Smooth muscle cell (in vitro differentiated cells): ENCODE results near the gene PAQR5. TPM values are rescaled to one million over a fixed set of nuclear protein-coding genes. Genes with fewer than 3 reads are reported as not detected.

Experiments used
- DNase-seq: peaks from one replicate; lab custom pipeline; 2025; ENCODE audit not compliant: unreplicated experiment; lab: John Stamatoyannopoulos, UW
- H2AFZ ChIP-seq: fragments of 200-600 bp; sonication (generic); 2 replicates; pipeline ENCODE4 v1.6.0; 2016; ENCODE audit warnings: antibody characterized with exemption, low read depth, mild to moderate bottlenecking
- H3F3A ChIP-seq: fragments of 200-600 bp; sonication (generic); 2 replicates; pipeline ENCODE4 v1.6.0; 2017; ENCODE audit warnings: antibody characterized with exemption, low read depth
- H3K27ac ChIP-seq: fragments of 200-600 bp; sonication (generic); 2 replicates; pipeline ENCODE4 v1.5.1; 2016; ENCODE audit warnings: low read depth, mild to moderate bottlenecking
- H3K27me3 ChIP-seq: fragments of 200-600 bp; sonication (generic); 2 replicates; pipeline ENCODE4 v1.6.1; 2016; ENCODE audit warnings: low read depth, mild to moderate bottlenecking
- H3K36me3 ChIP-seq: fragments of 200-600 bp; sonication (generic); 2 replicates; pipeline ENCODE4 v1.5.1; 2016; ENCODE audit warnings: low read depth
- H3K4me1 ChIP-seq: fragments of 200-600 bp; sonication (generic); 2 replicates; pipeline ENCODE4 v1.5.1; 2016; ENCODE audit warnings: low read depth
- H3K4me2 ChIP-seq: fragments of 200-600 bp; sonication (generic); 2 replicates; pipeline ENCODE4 v1.6.0; 2016; ENCODE audit warnings: mild to moderate bottlenecking
- H3K4me3 ChIP-seq: fragments of 200-600 bp; sonication (generic); 2 replicates; pipeline ENCODE4 v1.5.1; 2016; ENCODE audit warnings: mild to moderate bottlenecking
- H3K79me2 ChIP-seq: fragments of 200-600 bp; sonication (generic); 2 replicates; pipeline ENCODE4 v1.6.0; 2016; ENCODE audit warnings: low read depth, mild to moderate bottlenecking
- H3K9ac ChIP-seq: fragments of 200-600 bp; sonication (generic); 2 replicates; pipeline ENCODE4 v1.6.0; 2016; ENCODE audit warnings: low read depth
- H3K9me3 ChIP-seq: fragments of 200-600 bp; sonication (generic); replicated peaks from 2 replicates; pipeline ENCODE4 v1.5.1; 2016; ENCODE audit warnings: low read depth
- H4K20me1 ChIP-seq: fragments of 200-600 bp; sonication (generic); 2 replicates; pipeline ENCODE4 v1.6.0; 2016; ENCODE audit warnings: low read depth
- CTCF ChIP-seq: fragments of 200-600 bp; sonication (generic); IDR thresholded peaks from 2 replicates; pipeline ENCODE4 v1.5.1; 2017; ENCODE audit warnings: borderline replicate concordance, mild to moderate bottlenecking, antibody characterized with exemption; ENCODE audit not compliant: insufficient read depth, poor library complexity, severe bottlenecking
- WGBS: methylation state at CpG from one replicate; pipeline ENCODE4 v1.1.7; 2016; ENCODE audit warnings: low lambda C conversion rate; 5-methylcytosine and 5-hydroxymethylcytosine counted together
- polyA plus RNA-seq: library from polyadenylated mRNA; unstranded; fragments of >200 nt; fragmentation: Nextera tagmentation; extraction: Ambion mirVana; gene quantifications from 2 replicates; pipeline ENCODE4 v1.2.1, GENCODE V29; 2016
- total RNA-seq: library from RNA; depleted of rRNA; stranded (reverse); fragments of >200 nt; gene quantifications from 2 replicates; pipeline ENCODE4 v1.2.3, GENCODE V29; 2014

PAQR5 gene
- total and polyA plus RNA-seq, 2 experiments from 2014 or later, result 1.5 to 1.6 TPM

GRCh38 chr15:69315402-69316110 is 16.8 kb downstream of the PAQR5 start:
- TF ChIP-seq CTCF, result no peak
- 93% methylated on average over 9 of the region's 9 CpGs for WGBS
- no peak overlapping the region for H2AFZ ChIP-seq

GRCh38 chr15:69316291-69316690 is 17.6 kb downstream of the PAQR5 start:
- no peak for DNase-seq
- H3K4me1 ChIP-seq, result no peaks in the 10 kb centered on the region
- H3K4me3 ChIP-seq, result no peak overlapping the region
- no peak overlapping the region for H3K4me2 ChIP-seq
- no peaks in the 10 kb centered on the region for H3K36me3 ChIP-seq
- no peak for TF ChIP-seq CTCF
- no peaks in the 10 kb centered on the region for H3K9me3 ChIP-seq
- H4K20me1 ChIP-seq, result no peaks in the 10 kb centered on the region
- H3K79me2 ChIP-seq, result no peaks in the 10 kb centered on the region
- WGBS, result 93% methylated on average over 8 of the region's 8 CpGs
- H3K9ac ChIP-seq, result no peak overlapping the region
- H3F3A ChIP-seq, result no peaks in the 10 kb centered on the region
- H3K27ac ChIP-seq, result no peak overlapping the region
- no peak overlapping the region for H2AFZ ChIP-seq
- H3K27me3 ChIP-seq, result no peaks in the 10 kb centered on the region

More at GRCh38 chr15:69315402-69316110, 16.8 kb downstream of the PAQR5 start:
- Histone ChIP-seq H3K36me3 (no peaks in the 10 kb centered on the region), H3K4me2 (no peak overlapping the region), H3K4me3 (no peak overlapping the region), H3K79me2 (no peaks in the 10 kb centered on the region), H3K4me1 (no peaks in the 10 kb centered on the region), H3K27ac (no peak overlapping the region), H4K20me1 (no peaks in the 10 kb centered on the region), H3K27me3 (no peaks in the 10 kb centered on the region), H3K9me3 (no peaks in the 10 kb centered on the region), H3K9ac (no peak overlapping the region), H3F3A (no peaks in the 10 kb centered on the region)
- DNase-seq, result no peak

- no peak for DNase-seq
- Histone ChIP-seq H3K79me2 (no peaks in the 10 kb centered on the region), H3K27me3 (no peaks in the 10 kb centered on the region), H3K9me3 (no peaks in the 10 kb centered on the region), H3F3A (no peaks in the 10 kb centered on the region), H2AFZ (no peak overlapping the region), H3K4me2 (no peak overlapping the region), H3K36me3 (no peaks in the 10 kb centered on the region), H3K4me1 (no peaks in the 10 kb centered on the region), H3K4me3 (no peak overlapping the region), H3K9ac (no peak overlapping the region), H4K20me1 (no peaks in the 10 kb centered on the region), H3K27ac (no peak overlapping the region)
- TF ChIP-seq CTCF, result no peak
- 77% methylated on average over 5 of the region's 5 CpGs for WGBS
Measured at GRCh38 chr15:69317392-69317841, 18.7 kb downstream of the PAQR5 start.

GRCh38 chr15:69318033-69318432 is 19.3 kb downstream of the PAQR5 start:
- H3K36me3 ChIP-seq, result no peaks in the 10 kb centered on the region
- no peaks in the 10 kb centered on the region for H3K9me3 ChIP-seq

More at GRCh38 chr15:69318033-69318432, 19.3 kb downstream of the PAQR5 start:
- no peak for DNase-seq
- Histone ChIP-seq H3K79me2 (no peaks in the 10 kb centered on the region), H3K9ac (no peak overlapping the region), H2AFZ (no peak overlapping the region), H3K27me3 (no peaks in the 10 kb centered on the region), H3F3A (no peaks in the 10 kb centered on the region), H4K20me1 (no peaks in the 10 kb centered on the region), H3K4me3 (no peak overlapping the region), H3K27ac (no peak overlapping the region), H3K4me1 (no peaks in the 10 kb centered on the region), H3K4me2 (no peak overlapping the region)
- 99% methylated on average over 7 of the region's 7 CpGs for WGBS
- TF ChIP-seq CTCF, result no peak
